ENCODE data around the gene DYDC1.
A peak's percentile ranks its signal among the peaks of the same experiment; 100 is the strongest.

DYDC1 gene

DNA sequence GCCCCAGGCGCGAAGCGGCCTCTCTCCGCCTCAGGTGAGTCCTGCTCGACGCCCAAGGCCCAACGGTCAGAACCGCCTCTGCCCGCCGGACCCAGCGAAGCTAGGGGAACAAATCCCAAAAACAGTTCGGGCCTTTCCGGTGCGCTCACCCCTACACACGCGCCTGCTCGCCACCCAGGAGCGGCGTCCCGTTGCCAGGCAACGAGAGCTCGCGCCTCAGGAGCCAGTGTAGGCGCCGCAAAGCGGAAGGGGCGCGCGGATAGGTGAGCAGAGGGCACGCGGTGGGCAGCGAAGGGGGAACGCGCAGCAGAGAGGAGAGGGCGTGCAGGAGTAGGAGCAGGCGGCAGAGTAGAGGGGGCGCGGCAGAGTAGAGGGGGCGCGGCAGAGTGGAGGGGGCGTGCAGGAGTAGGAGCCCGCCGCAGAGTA is at the start of gene DYDC1, which contains the start of gene DYDC2:
Gene DYDC1 (minus strand): TSS at position 193 of the 426 bp plus-strand sequence. CDS start 4,154 bp downstream, outside the sequence.
Gene DYDC2 (plus strand): TSS at position 219 of the 426 bp plus-strand sequence. CDS start 5,663 bp downstream, outside the sequence.
- Mint-ChIP-seq H3K9me3 (no peaks in the 10 kb centered on the region), H3K4me3 (peak within 1 kb of the TSS; percentile 67), H3K27ac (no peak within 1 kb of the TSS), H3K27me3 (peaks cover 32% of the 10 kb centered on the region), H3K36me3 (ENCODE audit: low read depth) (no peaks in the 10 kb centered on the region), H3K4me1 (ENCODE audit: low read depth) (peaks cover 11% of the 10 kb centered on the region)
- peak; percentile 69 for DNase-seq

DNA sequence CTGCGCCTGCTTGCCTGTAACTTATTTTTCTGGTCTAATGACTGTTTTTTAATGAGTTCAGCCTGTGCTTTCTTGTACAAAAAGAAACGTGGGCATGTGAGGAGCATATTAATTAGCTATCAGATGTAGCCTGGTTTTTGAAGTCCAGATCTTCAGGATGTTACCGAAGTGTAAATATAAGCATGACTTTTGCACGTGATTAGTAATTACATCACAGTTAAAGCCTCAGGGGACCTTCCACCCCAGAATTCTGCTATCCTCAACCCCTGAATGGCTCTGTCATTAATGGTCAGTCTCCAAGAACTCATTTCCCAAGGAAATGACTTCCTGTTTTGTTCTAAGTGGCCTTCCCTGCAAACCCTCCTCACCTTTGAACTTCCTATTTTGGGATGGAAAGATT is 49.6 kb upstream of the DYDC1 start:
- Mint-ChIP-seq H3K27me3 (no peaks in the 10 kb centered on the region), H3K27ac (no peak overlapping the region)

DNA sequence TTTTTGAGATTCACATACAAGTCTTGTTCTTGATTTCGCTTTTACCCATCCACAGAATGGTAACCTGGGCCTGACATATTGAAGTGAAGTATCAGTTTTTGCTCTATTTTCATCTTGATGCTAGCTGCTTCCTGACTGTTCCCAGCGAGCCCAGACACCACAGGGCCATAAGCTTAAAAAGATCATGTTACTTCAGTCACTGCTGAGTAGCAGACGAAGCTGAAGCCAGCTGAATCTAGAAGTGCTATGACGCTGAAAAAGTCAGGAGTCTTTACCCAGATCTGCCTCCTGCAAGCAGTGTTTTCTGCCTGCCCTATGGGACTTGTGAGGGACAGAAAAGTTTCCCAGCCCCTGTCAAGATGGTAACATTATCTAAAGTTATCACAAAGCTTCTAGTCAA is 49.1 kb upstream of the DYDC1 start:
- H3K27ac Mint-ChIP-seq: no peak overlapping the region
- H3K9me3 Mint-ChIP-seq: no peaks in the 10 kb centered on the region
- H3K4me1 Mint-ChIP-seq (ENCODE audit: low read depth): peaks cover 17% of the 10 kb centered on the region
- no peak for DNase-seq
- no peaks in the 10 kb centered on the region for H3K36me3 Mint-ChIP-seq (ENCODE audit: low read depth)
- H3K27me3 Mint-ChIP-seq: no peaks in the 10 kb centered on the region
- H3K4me3 Mint-ChIP-seq: no peak overlapping the region

More for the DNA sequence above, 49.6 kb upstream of the DYDC1 start:
- no peaks in the 10 kb centered on the region for H3K36me3 Mint-ChIP-seq (ENCODE audit: low read depth)
- H3K9me3 Mint-ChIP-seq: no peaks in the 10 kb centered on the region
- peaks cover 22% of the 10 kb centered on the region for H3K4me1 Mint-ChIP-seq (ENCODE audit: low read depth)
- no peak for DNase-seq
- H3K4me3 Mint-ChIP-seq: no peak overlapping the region

DNA sequence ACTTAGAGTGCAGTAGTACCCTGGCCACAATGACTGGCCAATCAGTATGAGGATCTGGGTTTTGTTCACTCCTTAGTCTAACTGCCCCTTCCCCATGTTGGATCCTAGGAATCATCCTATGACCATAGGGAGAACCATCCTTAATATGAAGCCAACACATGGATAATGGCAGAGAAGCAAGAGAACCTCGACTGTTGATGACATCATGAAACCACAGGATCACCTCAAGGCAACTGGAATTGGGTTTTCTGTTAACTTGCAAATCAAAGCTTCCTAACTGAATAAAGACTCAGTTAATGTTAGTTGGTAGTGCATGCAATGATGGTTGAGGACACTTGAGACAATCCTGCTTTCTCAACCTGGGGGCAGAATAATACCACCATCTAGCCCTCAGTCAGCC is 48.5 kb upstream of the DYDC1 start:
- H3K36me3 Mint-ChIP-seq (ENCODE audit: low read depth): no peaks in the 10 kb centered on the region
- H3K4me3 Mint-ChIP-seq: no peak overlapping the region
- H3K9me3 Mint-ChIP-seq: no peaks in the 10 kb centered on the region
- H3K27me3 Mint-ChIP-seq: no peaks in the 10 kb centered on the region
- peaks cover 15% of the 10 kb centered on the region for H3K4me1 Mint-ChIP-seq (ENCODE audit: low read depth)
- H3K27ac Mint-ChIP-seq: no peak overlapping the region
- DNase-seq: no peak

DNA sequence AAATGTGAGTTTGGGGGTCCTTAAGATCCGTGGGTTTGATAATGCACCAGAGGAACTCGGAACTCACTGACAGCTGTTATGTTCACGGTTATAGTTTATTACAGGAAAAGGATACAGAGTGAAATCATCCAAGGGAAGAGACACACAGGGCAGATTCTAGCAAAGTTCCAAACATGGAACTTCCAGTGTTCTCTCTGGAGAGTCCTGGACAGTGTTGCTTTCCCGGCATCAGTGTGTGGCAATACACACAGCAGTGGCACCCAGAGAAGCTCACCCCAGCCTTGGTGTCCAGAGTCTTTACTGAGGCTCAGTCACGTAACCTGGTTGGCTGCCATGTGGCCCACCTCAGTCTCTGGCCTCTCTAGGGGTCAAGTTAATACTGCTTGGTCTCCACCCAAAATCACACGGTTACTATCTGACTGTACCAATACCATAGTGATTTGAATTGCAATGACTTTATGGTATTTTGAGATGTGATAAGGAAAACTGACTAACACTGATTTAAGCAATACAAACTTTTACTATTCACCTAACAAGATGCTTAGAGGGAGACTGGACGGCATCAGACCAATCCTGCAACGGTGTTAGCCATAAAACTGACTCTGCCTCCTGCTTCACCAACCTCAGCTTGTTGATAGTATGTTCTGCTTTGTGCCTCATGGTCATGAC is 43.7 kb upstream of the DYDC1 start:
- no peak overlapping the region for H3K4me3 Mint-ChIP-seq
- no peaks in the 10 kb centered on the region for H3K4me1 Mint-ChIP-seq (ENCODE audit: low read depth)
- H3K27me3 Mint-ChIP-seq: no peaks in the 10 kb centered on the region
- H3K9me3 Mint-ChIP-seq: no peaks in the 10 kb centered on the region
- H3K36me3 Mint-ChIP-seq (ENCODE audit: low read depth): no peaks in the 10 kb centered on the region
- no peak for DNase-seq
- H3K27ac Mint-ChIP-seq: no peak overlapping the region

DNA sequence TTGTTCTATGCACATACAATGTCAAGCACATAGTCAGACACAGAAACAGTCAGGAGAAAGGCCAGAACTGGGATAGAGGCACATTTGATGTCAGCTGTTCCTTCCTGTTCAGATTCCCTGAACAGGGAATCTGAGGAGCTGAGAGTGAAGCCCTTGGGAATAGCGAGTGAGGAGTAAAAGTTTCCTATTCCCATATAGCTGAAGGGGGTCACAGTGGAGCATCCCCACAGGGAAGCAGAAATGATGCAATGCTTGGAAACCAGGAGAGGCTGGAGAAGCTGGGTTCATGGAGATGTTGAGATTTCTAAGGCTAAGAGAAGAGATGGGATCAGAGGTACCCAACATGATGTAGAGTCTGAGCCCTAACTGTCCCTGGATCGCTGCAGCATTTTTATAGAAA is 40.5 kb upstream of the DYDC1 start:
- no peak for DNase-seq
- Mint-ChIP-seq H3K4me1 (ENCODE audit: low read depth) (no peaks in the 10 kb centered on the region), H3K27ac (no peak overlapping the region), H3K4me3 (no peak overlapping the region), H3K27me3 (no peaks in the 10 kb centered on the region), H3K36me3 (ENCODE audit: low read depth) (no peaks in the 10 kb centered on the region), H3K9me3 (no peaks in the 10 kb centered on the region)

DNA sequence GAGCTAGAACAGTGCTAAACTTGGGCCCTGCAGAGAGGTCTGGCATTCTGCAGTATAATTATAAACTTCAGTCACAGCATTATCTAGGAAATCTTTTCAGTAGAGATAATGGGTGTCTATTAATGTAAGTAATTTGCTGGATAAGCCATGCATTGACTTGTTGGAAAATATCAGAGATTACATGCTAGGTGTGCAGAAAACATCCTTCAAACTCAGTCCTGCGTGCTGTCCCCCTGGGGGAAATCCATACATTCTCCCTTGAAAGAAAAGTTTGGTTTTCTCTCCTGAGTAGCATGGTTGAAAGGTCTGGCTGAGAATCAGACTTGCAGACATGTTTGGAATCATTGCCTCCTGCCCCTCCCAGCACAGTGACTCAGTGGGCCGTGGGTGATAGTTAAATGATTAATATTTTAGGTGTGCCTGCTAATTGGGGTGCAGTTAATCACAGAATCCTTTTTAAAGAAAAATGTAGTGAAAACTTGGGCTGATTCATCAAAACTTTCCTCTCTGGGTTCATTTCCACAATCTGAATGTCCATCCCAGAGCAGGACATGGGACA is 37.9 kb upstream of the DYDC1 start:
- Mint-ChIP-seq H3K4me3 (no peak overlapping the region), H3K27ac (no peak overlapping the region)

DNA sequence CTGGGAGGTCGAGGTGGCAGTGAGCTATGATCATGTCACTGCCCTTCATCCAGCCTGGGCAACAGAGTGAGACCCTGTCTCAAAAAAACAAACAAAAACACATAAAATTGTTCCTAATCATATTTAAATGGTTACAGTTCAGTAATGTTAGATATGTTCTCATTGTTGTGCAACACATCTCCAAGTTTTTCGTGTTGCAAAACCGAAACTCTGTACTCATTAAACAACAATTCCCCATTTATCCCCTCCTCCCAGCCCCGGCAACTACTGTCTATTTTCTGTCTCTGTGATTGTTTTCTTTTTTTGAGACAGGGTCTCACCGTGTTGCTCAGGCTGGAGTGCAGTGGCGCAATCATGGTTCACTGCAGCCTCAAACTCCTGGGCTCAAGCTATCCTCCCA is 35.7 kb upstream of the DYDC1 start:
- H3K27ac Mint-ChIP-seq: no peak overlapping the region
- no peaks in the 10 kb centered on the region for H3K27me3 Mint-ChIP-seq
- no peaks in the 10 kb centered on the region for H3K36me3 Mint-ChIP-seq (ENCODE audit: low read depth)
- H3K4me3 Mint-ChIP-seq: no peak overlapping the region
- DNase-seq: no peak
- H3K4me1 Mint-ChIP-seq (ENCODE audit: low read depth): peaks cover 3% of the 10 kb centered on the region
- no peaks in the 10 kb centered on the region for H3K9me3 Mint-ChIP-seq

More for the DNA sequence above, 37.9 kb upstream of the DYDC1 start:
- H3K9me3 Mint-ChIP-seq: no peaks in the 10 kb centered on the region
- no peaks in the 10 kb centered on the region for H3K36me3 Mint-ChIP-seq (ENCODE audit: low read depth)
- H3K4me1 Mint-ChIP-seq (ENCODE audit: low read depth): no peaks in the 10 kb centered on the region
- no peak for DNase-seq
- no peaks in the 10 kb centered on the region for H3K27me3 Mint-ChIP-seq

DNA sequence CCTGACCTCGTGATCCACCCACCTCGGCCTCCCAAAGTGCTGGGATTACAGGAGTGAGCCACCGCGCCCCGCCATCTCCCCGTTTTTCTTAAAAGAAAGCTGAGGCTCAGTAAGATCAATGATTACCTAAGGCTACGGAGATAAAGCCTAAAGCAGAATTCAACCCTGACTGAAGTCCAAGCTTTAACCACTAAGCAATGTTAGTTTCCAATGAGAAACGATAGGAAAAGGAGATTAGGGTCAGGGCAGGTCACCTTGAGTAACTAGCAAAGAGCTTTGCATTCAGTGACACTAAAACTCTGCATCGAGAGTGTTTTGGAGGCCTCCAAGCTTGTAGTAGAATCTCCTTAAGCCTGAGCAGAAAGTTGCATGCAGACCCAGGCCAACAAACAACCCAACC is 34.2 kb upstream of the DYDC1 start:
- no peak for DNase-seq
- Mint-ChIP-seq H3K27me3 (no peaks in the 10 kb centered on the region), H3K36me3 (ENCODE audit: low read depth) (no peaks in the 10 kb centered on the region), H3K4me1 (ENCODE audit: low read depth) (peaks cover 3% of the 10 kb centered on the region), H3K9me3 (no peaks in the 10 kb centered on the region), H3K4me3 (no peak overlapping the region), H3K27ac (no peak overlapping the region)

DNA sequence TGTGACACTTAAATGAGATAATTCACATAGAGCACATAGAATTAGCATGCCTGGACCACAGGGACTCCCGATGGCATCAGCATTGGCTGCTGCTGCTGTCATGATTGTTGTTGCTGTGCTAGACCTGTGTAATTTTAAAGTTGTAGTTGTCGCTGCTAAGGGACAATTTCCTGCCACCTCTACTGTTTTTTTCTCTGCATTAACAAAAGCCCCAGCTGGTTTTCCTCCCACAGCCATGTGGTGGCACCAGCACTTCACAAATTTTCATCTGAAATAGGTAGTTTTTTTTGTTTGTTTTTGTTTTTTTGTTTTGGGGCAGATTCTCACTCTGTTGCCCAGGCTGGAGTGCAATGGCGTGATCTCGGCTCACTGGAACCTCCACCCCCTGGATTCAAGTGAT is 26.4 kb upstream of the DYDC1 start:
- peaks cover 18% of the 10 kb centered on the region for H3K4me1 Mint-ChIP-seq (ENCODE audit: low read depth)
- no peaks in the 10 kb centered on the region for H3K27me3 Mint-ChIP-seq
- no peaks in the 10 kb centered on the region for H3K36me3 Mint-ChIP-seq (ENCODE audit: low read depth)
- H3K4me3 Mint-ChIP-seq: no peak overlapping the region
- no peak overlapping the region for H3K27ac Mint-ChIP-seq
- DNase-seq: peak; percentile 45
- H3K9me3 Mint-ChIP-seq: no peaks in the 10 kb centered on the region

DNA sequence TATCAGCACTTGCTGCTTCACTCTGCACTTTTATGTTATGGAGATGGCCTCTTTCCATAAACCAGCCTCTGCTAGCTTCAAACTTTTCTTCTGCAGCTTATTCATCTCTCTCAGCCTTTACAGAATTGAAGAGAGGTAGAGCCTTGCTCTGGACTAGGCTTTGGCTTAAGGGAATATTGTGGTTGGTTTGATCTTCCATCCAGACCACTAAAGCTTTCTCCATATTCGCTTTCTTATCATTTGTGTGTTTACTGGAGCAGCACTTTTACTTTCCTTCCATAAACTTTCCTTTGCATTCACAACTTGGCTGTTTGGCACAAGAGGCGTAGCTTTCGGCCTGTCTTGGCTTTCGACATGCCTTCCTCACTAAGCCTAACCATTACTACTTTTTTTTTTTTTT is 23.6 kb upstream of the DYDC1 start:
- no peaks in the 10 kb centered on the region for H3K36me3 Mint-ChIP-seq (ENCODE audit: low read depth)
- H3K27me3 Mint-ChIP-seq: no peaks in the 10 kb centered on the region
- H3K9me3 Mint-ChIP-seq: no peaks in the 10 kb centered on the region

DNA sequence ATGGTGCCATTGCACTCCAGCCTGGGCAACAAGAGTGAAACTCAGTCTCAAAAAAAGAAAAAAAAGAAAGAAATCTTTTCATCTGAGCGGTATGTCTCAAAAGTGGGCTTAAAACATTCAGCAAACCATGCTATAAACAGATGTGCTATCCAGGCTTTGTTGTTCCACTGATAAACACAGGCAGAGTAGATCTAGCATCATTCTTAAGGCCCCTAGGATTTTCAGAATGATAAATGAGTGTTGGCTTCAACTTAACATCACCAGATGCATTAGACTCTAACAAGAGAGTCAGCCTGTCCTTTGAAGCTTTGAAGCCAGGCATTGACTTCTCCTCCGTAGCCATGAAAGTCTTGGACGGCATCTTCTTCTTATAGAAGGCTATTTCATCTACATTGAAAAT is 23.1 kb upstream of the DYDC1 start:
- DNase-seq: no peak
- no peak overlapping the region for H3K4me3 Mint-ChIP-seq
- H3K36me3 Mint-ChIP-seq (ENCODE audit: low read depth): no peaks in the 10 kb centered on the region
- no peak overlapping the region for H3K27ac Mint-ChIP-seq
- peaks cover 18% of the 10 kb centered on the region for H3K4me1 Mint-ChIP-seq (ENCODE audit: low read depth)
- no peaks in the 10 kb centered on the region for H3K27me3 Mint-ChIP-seq
- H3K9me3 Mint-ChIP-seq: no peaks in the 10 kb centered on the region

More for the DNA sequence above, 23.6 kb upstream of the DYDC1 start:
- Mint-ChIP-seq H3K27ac (no peak overlapping the region), H3K4me3 (no peak overlapping the region), H3K4me1 (ENCODE audit: low read depth) (peaks cover 18% of the 10 kb centered on the region)
- no peak for DNase-seq

DNA sequence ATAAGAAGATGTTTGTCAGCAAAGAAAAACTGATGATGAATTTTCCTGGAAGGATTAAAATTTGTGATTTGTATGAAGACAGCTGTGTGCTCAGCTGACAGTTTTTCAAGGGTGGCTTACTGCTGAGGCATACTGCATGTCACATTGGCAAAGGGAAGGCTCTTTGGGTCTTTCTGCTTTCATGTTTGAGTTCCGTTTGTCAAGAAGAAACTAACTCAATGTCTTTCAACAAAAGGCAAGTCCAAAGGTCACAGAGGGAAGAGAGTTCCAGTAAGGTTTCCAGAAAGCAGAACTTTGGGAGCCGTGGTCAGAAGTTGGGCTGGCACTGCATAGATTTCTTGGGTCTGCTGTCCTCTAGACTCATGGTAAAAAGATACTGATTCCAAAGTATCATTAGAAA is 16.9 kb upstream of the DYDC1 start:
- Mint-ChIP-seq H3K9me3 (no peaks in the 10 kb centered on the region), H3K4me1 (ENCODE audit: low read depth) (peaks cover 5% of the 10 kb centered on the region), H3K36me3 (ENCODE audit: low read depth) (no peaks in the 10 kb centered on the region), H3K4me3 (no peak overlapping the region), H3K27me3 (no peaks in the 10 kb centered on the region), H3K27ac (no peak overlapping the region)
- DNase-seq: no peak

DNA sequence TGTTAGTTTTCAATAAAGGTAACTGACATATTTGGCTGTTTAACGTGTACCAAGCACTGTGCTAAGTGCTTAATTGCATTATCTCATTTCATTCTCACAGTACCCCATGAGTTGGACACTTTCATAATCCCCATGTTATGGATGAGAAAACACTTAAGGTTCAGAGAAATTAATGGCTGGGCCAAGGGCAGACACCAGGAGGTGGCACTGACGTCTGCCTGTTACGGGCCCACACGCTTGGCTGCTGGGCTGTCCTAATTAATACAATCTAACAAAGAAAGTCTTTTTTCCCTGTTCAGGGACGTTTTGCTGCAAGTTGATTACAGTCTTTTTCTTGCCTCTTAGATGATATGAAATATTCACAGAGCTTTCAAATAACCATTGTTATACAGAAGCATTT is 16.1 kb upstream of the DYDC1 start:
- DNase-seq: no peak
- Mint-ChIP-seq H3K27me3 (no peaks in the 10 kb centered on the region), H3K27ac (no peak overlapping the region), H3K4me3 (no peak overlapping the region), H3K36me3 (ENCODE audit: low read depth) (no peaks in the 10 kb centered on the region), H3K4me1 (ENCODE audit: low read depth) (no peaks in the 10 kb centered on the region), H3K9me3 (peaks cover 7% of the 10 kb centered on the region)

DNA sequence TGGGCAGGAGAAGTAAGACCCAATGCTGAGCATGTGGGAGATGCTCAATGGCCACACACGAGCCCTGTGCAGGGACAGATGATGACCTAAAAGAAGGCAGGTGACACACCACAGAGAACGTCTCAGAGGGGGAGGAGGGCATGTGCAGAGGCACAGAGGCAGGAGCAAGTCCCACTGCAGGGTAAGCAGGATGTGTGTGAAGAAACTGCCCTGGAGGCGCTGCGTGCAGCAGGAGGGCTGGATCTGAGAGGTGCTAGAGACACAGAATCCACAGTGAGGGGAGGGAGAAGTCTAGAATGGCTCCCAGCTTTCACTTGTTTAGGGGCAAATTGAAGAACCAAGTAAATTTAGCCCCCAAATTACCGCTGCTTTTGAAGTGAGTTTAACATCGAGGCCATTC is 14.9 kb upstream of the DYDC1 start:
- peaks cover 2% of the 10 kb centered on the region for H3K36me3 Mint-ChIP-seq (ENCODE audit: low read depth)
- H3K27ac Mint-ChIP-seq: no peak overlapping the region
- H3K27me3 Mint-ChIP-seq: no peaks in the 10 kb centered on the region
- no peaks in the 10 kb centered on the region for H3K4me1 Mint-ChIP-seq (ENCODE audit: low read depth)
- no peak overlapping the region for H3K4me3 Mint-ChIP-seq
- DNase-seq: no peak
- H3K9me3 Mint-ChIP-seq: peaks cover 15% of the 10 kb centered on the region
